GM12878 (cell line): ENCODE results near the gene MRM1. TPM values are rescaled to one million over a fixed set of nuclear protein-coding genes. Genes with fewer than 3 reads are reported as not detected.
A peak's percentile ranks its signal among the peaks of the same experiment; 100 is the strongest.

Source experiments
- CBFB ChIP-seq: IDR thresholded peaks from 2 replicates; pipeline ENCODE4 v1.6.1; 2016; ENCODE audit warnings: antibody characterized with exemption, low read depth
- CHD4 ChIP-seq: fragments of 200-600 bp; sonication (generic); IDR thresholded peaks from 2 replicates; pipeline ENCODE4 v1.6.1; 2016; ENCODE audit warnings: mild to moderate bottlenecking
- E2F8 ChIP-seq: fragments of 450-650 bp; IDR thresholded peaks from 2 replicates; pipeline ENCODE4 v1.6.1; 2018; ENCODE audit warnings: mild to moderate bottlenecking, low read depth, moderate library complexity; ENCODE audit not compliant: partially characterized antibody
- ELK1 ChIP-seq: IDR thresholded peaks from 2 replicates; pipeline ENCODE4 v1.6.1; 2012; ENCODE audit warnings: low read depth, low read length, improper control_type of control experiment
- MEF2A ChIP-seq: IDR thresholded peaks from 2 replicates; pipeline ENCODE4 v1.6.1; 2011; ENCODE audit warnings: low read depth, mild to moderate bottlenecking, low read length, moderate library complexity; ENCODE audit not compliant: insufficient read depth
- NFYB ChIP-seq: IDR thresholded peaks from 2 replicates; pipeline ENCODE4 v1.6.1; 2011; ENCODE audit warnings: low read depth, mild to moderate bottlenecking, low read length, improper control_type of control experiment, moderate library complexity; ENCODE audit not compliant: insufficient read depth
- NKRF ChIP-seq: fragments of 450-650 bp; conservative IDR thresholded peaks from 2 replicates; pipeline ENCODE4 v1.6.1; 2017; ENCODE audit warnings: mild to moderate bottlenecking, moderate library complexity
- NRF1 ChIP-seq: conservative IDR thresholded peaks from 2 replicates; pipeline ENCODE4 v1.6.1; 2011; ENCODE audit warnings: mild to moderate bottlenecking, low read depth, low read length, improper control_type of control experiment
- PBX3 ChIP-seq: IDR thresholded peaks from 2 replicates; pipeline ENCODE4 v1.6.1; 2011; ENCODE audit warnings: mild to moderate bottlenecking, low read depth, low read length, moderate library complexity; ENCODE audit not compliant: insufficient replicate concordance
- POLR2AphosphoS5 ChIP-seq: IDR thresholded peaks from 2 replicates; pipeline ENCODE4 v1.6.1; 2011; ENCODE audit warnings: mild to moderate bottlenecking, low read length, inconsistent platforms
- PRDM15 ChIP-seq: fragments of 450-650 bp; formaldehyde crosslinking; IDR thresholded peaks from 2 replicates; pipeline ENCODE4 v1.4.0; 2020; ENCODE audit warnings: mild to moderate bottlenecking, moderate library complexity
- RCOR1 ChIP-seq: conservative IDR thresholded peaks from 2 replicates; pipeline ENCODE4 v1.6.1; 2012; ENCODE audit warnings: low read depth, low read length, improper control_type of control experiment
- TCF3 ChIP-seq: IDR thresholded peaks from 2 replicates; pipeline ENCODE4 v1.6.1; 2012; ENCODE audit warnings: low read depth, mild to moderate bottlenecking, low read length, borderline replicate concordance; ENCODE audit not compliant: insufficient read depth
- ZBTB33 ChIP-seq: fragments of 450-650 bp; IDR thresholded peaks from 2 replicates; pipeline ENCODE4 v1.6.1; 2017; ENCODE audit warnings: mild to moderate bottlenecking
- polyA plus RNA-seq, 11 experiments: library from polyadenylated mRNA; depleted of rRNA in 4 of 11; unstranded in 6 of 11; stranded (reverse) in 5 of 11; fragments of >200 nt; fragmentation: Nextera tagmentation in 4 of 11; fragmentation: Illumina TruSeq in 1 of 11; extraction: Ambion mirVana in 4 of 11; extraction: Trizol in 1 of 11; gene quantifications; 1 replicate in 1 of 11; 2 replicates in 10 of 11; pipeline versions ENCODE4 v1.2.1 to v1.2.3, GENCODE V29; 2011 to 2016; ENCODE audit warnings: inconsistent platforms in 2 of 11, missing spikeins in 2 of 11, low read depth in 1 of 11
- total RNA-seq, 4 experiments: library from RNA; depleted of rRNA in 3 of 4; stranded (reverse); fragments of >200 nt in 3 of 4; fragmentation: Illumina TruSeq in 1 of 4; extraction: Trizol in 1 of 4; gene quantifications; 2 replicates each; pipeline versions ENCODE4 v1.2.1 to v1.2.3, GENCODE V29; 2013 to 2021

MRM1 gene
- total and polyA plus RNA-seq, 10 of the 15 experiments (the other 5 are each of a cell fraction or from before 2014, with no cell fraction given) = 0.23 to 16.9 (median 13.2) TPM

- TF ChIP-seq ZBTB33 (no peak), CHD4 (no peak), MEF2A (0 out of 2 replicates have a peak, but pooled peaks have one; percentile 12), RCOR1 (no peak), CBFB (no peak; the same call in 1 of the 2 replicates), NRF1 (peak; percentile 71), NKRF (peak; percentile 98), ELK1 (0 out of 2 replicates have a peak, but pooled peaks have one; percentile 31), PBX3 (no peak), POLR2AphosphoS5 (peak; percentile 93), PRDM15 (CRISPR knock-in tag) (no peak), TCF3 (no peak), E2F8 (no peak), NFYB (no peak)
Observed at GRCh38 chr17:36601303-36602029, at the start of gene MRM1 (continued).
